ENCODE measurements around the gene RAB26. TPM values are rescaled to one million over a fixed set of nuclear protein-coding genes. Genes with fewer than 3 reads are reported as not detected.

The RAB26 gene
- total and polyA plus RNA-seq, 2 of the 13 experiments (the other 11 are each of a cell fraction or from before 2014, with no cell fraction given): 0.86 to 3.6 TPM

GRCh38 chr16:2149630-2150417, 1.4 kb downstream of the RAB26 start (continued):
- 0 out of 2 replicates have a peak, but pooled peaks have one; percentile 12 for TF ChIP-seq ZNF580 (CRISPR knock-in tag; IDR thresholded peaks at IDR 0.05; ENCODE audit: borderline replicate concordance, low read depth)
- TF ChIP-seq AGO2 (optimal IDR thresholded peaks at IDR 0.05; ENCODE audit: low read depth, low read length): peak; percentile 98
- peak; percentile 56 for TF ChIP-seq SRSF1 (optimal IDR thresholded peaks at IDR 0.05; ENCODE audit: low read depth, low read length)
- no peak for TF ChIP-seq ZNF615 (CRISPR knock-in tag; IDR thresholded peaks at IDR 0.05; ENCODE audit: borderline replicate concordance)
- no peak for TF ChIP-seq SP5 (CRISPR knock-in tag; IDR thresholded peaks at IDR 0.05; ENCODE audit: borderline replicate concordance, low read depth)
- TF ChIP-seq FOXK1 (CRISPR knock-in tag; IDR thresholded peaks at IDR 0.05; ENCODE audit: borderline replicate concordance, low read depth): no peak
- peak; percentile 96 for TF ChIP-seq AKAP8 (CRISPR knock-in tag; IDR thresholded peaks at IDR 0.05)
- TF ChIP-seq, protein P1, sequence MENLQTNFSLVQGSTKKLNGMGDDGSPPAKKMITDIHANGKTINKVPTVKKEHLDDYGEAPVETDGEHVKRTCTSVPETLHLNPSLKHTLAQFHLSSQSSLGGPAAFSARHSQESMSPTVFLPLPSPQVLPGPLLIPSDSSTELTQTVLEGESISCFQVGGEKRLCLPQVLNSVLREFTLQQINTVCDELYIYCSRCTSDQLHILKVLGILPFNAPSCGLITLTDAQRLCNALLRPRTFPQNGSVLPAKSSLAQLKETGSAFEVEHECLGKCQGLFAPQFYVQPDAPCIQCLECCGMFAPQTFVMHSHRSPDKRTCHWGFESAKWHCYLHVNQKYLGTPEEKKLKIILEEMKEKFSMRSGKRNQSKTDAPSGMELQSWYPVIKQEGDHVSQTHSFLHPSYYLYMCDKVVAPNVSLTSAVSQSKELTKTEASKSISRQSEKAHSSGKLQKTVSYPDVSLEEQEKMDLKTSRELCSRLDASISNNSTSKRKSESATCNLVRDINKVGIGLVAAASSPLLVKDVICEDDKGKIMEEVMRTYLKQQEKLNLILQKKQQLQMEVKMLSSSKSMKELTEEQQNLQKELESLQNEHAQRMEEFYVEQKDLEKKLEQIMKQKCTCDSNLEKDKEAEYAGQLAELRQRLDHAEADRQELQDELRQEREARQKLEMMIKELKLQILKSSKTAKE (CRISPR knock-in tag; IDR thresholded peaks at IDR 0.05; ENCODE audit: borderline replicate concordance): 0 out of 2 replicates have a peak, but pooled peaks have one; percentile 4
- 0 out of 2 replicates have a peak, but pooled peaks have one; percentile 23 for TF ChIP-seq ZBTB10 (CRISPR knock-in tag; IDR thresholded peaks at IDR 0.05; ENCODE audit: borderline replicate concordance)
- TF ChIP-seq, protein P2, sequence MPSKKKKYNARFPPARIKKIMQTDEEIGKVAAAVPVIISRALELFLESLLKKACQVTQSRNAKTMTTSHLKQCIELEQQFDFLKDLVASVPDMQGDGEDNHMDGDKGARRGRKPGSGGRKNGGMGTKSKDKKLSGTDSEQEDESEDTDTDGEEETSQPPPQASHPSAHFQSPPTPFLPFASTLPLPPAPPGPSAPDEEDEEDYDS (CRISPR knock-in tag; IDR thresholded peaks at IDR 0.05): no peak
- 0 out of 2 replicates have a peak, but pooled peaks have one; percentile 42 for TF ChIP-seq SAP130 (CRISPR knock-in tag; IDR thresholded peaks at IDR 0.05; ENCODE audit: low read depth)
- peak; percentile 63 for TF ChIP-seq ZNF883 (CRISPR knock-in tag; IDR thresholded peaks at IDR 0.05; ENCODE audit: not compliant biosample characterization)
- TF ChIP-seq ZNF770 (CRISPR knock-in tag; IDR thresholded peaks at IDR 0.05): 0 out of 2 replicates have a peak, but pooled peaks have one; percentile 30
- no peak for TF ChIP-seq CBX5 (CRISPR knock-in tag; IDR thresholded peaks at IDR 0.05; ENCODE audit: borderline replicate concordance)
- TF ChIP-seq, protein P3, sequence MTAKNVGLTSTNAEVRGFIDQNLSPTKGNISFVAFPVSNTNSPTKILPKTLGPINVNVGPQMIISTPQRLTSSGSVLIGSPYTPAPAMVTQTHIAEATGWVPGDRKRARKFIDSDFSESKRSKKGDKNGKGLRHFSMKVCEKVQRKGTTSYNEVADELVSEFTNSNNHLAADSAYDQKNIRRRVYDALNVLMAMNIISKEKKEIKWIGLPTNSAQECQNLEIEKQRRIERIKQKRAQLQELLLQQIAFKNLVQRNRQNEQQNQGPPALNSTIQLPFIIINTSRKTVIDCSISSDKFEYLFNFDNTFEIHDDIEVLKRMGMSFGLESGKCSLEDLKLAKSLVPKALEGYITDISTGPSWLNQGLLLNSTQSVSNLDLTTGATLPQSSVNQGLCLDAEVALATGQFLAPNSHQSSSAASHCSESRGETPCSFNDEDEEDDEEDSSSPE (CRISPR knock-in tag; IDR thresholded peaks at IDR 0.05): peak; percentile 7; the same call in 1 of the 2 replicates
- TF ChIP-seq, protein P4, sequence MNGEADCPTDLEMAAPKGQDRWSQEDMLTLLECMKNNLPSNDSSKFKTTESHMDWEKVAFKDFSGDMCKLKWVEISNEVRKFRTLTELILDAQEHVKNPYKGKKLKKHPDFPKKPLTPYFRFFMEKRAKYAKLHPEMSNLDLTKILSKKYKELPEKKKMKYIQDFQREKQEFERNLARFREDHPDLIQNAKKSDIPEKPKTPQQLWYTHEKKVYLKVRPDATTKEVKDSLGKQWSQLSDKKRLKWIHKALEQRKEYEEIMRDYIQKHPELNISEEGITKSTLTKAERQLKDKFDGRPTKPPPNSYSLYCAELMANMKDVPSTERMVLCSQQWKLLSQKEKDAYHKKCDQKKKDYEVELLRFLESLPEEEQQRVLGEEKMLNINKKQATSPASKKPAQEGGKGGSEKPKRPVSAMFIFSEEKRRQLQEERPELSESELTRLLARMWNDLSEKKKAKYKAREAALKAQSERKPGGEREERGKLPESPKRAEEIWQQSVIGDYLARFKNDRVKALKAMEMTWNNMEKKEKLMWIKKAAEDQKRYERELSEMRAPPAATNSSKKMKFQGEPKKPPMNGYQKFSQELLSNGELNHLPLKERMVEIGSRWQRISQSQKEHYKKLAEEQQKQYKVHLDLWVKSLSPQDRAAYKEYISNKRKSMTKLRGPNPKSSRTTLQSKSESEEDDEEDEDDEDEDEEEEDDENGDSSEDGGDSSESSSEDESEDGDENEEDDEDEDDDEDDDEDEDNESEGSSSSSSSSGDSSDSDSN (CRISPR knock-in tag; IDR thresholded peaks at IDR 0.05): peak; percentile 65
